ENCODE measurements around the gene EXOSC2. TPM values are rescaled to one million over a fixed set of nuclear protein-coding genes. Genes with fewer than 3 reads are reported as not detected.

Gene EXOSC2
- total RNA-seq, 3 donors from 2014 or later (not counting 1 experiment from before 2014, with no cell fraction given), result 40.7 to 49.0 (median 47.1) TPM

DNA sequence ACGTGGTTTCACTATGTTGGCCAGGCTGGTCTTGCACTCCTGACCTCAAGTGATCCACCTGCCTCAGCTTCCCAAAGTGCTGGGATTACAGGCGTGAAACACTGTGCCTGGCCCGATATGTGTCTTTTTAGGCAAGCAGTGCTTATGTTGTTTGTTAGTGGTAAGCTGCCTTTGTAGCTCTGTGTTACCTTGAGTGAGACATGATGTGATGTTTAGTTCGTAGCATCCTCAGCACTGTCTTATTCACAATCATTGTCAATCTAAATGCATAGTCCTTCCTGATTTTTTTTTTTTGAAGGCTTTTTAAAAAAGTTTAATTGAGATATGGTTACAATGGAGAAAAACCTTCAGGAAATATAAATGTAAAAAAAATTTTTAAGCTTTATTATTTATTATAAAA, 45.5 kb downstream of the EXOSC2 start:
- DNase-seq, result no peak
- intact Hi-C loops (cut with micrococcal nuclease), result no loop called here
- peaks cover 6 to 10% of the 10 kb centered on the region in 2 donors for H3K4me1 Mint-ChIP-seq
- no peaks in the 10 kb centered on the region for H3K9me3 Mint-ChIP-seq
- no peak overlapping the region for H3K27ac ChIP-seq (ENCODE audit: low read length)
- H3K4me3 Mint-ChIP-seq, result no peak overlapping the region
- H3K4me3 ChIP-seq (ENCODE audit: low read length), result no peak overlapping the region
- TF ChIP-seq, protein P1, sequence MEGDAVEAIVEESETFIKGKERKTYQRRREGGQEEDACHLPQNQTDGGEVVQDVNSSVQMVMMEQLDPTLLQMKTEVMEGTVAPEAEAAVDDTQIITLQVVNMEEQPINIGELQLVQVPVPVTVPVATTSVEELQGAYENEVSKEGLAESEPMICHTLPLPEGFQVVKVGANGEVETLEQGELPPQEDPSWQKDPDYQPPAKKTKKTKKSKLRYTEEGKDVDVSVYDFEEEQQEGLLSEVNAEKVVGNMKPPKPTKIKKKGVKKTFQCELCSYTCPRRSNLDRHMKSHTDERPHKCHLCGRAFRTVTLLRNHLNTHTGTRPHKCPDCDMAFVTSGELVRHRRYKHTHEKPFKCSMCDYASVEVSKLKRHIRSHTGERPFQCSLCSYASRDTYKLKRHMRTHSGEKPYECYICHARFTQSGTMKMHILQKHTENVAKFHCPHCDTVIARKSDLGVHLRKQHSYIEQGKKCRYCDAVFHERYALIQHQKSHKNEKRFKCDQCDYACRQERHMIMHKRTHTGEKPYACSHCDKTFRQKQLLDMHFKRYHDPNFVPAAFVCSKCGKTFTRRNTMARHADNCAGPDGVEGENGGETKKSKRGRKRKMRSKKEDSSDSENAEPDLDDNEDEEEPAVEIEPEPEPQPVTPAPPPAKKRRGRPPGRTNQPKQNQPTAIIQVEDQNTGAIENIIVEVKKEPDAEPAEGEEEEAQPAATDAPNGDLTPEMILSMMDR (IDR thresholded peaks at IDR 0.05), result no peak
- no peak overlapping the region for H3K27ac Mint-ChIP-seq
- no peaks in the 10 kb centered on the region for H3K27me3 ChIP-seq (ENCODE audit: control insufficient read depth, insufficient read depth, low read length)
- no peaks in the 10 kb centered on the region for H3K36me3 ChIP-seq (ENCODE audit: control insufficient read depth, insufficient read depth, low read length)
- no peaks in the 10 kb centered on the region for H3K36me3 Mint-ChIP-seq
- H3K9me3 ChIP-seq (ENCODE audit: control insufficient read depth, insufficient read depth, low read length), result no peaks in the 10 kb centered on the region
- no peaks in the 10 kb centered on the region for H3K27me3 Mint-ChIP-seq (ENCODE audit: low read depth in 2 of 2)
- H3K4me1 ChIP-seq (ENCODE audit: control insufficient read depth, insufficient read depth, low read length), result no peaks in the 10 kb centered on the region
- 87% methylated on average over 3 of the region's 4 CpGs for WGBS (ENCODE audit: insufficient coverage)
- ATAC-seq, result no peak

DNA sequence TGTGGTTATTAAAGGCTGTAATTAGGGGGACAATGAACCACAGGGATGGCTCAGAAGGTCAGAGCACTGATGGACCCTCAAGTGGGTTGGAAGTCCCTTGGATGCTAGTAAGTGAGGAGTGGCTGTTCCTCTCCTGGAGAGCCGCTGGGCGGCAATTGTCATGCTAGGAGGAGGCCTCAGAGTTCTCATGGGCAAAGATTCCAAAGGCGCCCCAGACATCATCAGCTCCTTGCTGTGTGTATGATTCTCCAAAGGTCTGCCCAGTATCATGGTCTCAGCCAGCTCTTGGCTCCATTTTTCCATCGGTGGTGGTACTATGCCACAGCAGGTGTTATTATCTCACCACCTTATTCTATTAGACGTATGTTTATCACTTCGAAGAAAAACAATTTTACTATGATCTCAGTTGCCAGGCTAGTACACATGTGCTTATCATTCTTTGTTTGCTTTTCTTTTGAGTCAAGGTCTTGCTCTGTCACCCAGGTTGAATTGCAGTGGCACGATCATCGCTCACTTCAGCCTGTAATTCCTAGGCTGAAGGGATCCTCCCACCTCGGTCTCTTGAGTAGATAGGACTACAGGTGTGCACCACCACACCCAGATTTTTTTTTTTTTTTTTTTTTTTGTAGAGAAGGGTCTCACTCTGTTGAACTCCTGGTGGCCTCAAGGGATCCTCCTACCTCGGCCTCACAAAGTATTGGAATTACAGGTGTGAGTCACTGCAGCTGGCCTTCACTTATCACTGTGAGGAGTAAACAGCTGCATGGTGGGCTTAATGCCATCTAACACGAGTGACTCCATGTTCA, 46.8 kb downstream of the EXOSC2 start:
- Mint-ChIP-seq H3K27ac (no peak overlapping the region), H3K9me3 (no peaks in the 10 kb centered on the region), H3K4me3 (no peak overlapping the region), H3K36me3 (no peaks in the 10 kb centered on the region), H3K4me1 (peaks cover 7 to 12% of the 10 kb centered on the region in 2 donors), H3K27me3 (ENCODE audit: low read depth in 2 of 2) (no peaks in the 10 kb centered on the region)
- Histone ChIP-seq H3K36me3 (ENCODE audit: control insufficient read depth, insufficient read depth, low read length) (no peaks in the 10 kb centered on the region), H3K27me3 (ENCODE audit: control insufficient read depth, insufficient read depth, low read length) (no peaks in the 10 kb centered on the region), H3K27ac (ENCODE audit: low read length) (no peak overlapping the region), H3K9me3 (ENCODE audit: control insufficient read depth, insufficient read depth, low read length) (no peaks in the 10 kb centered on the region), H3K4me3 (ENCODE audit: low read length) (no peak overlapping the region), H3K4me1 (ENCODE audit: control insufficient read depth, insufficient read depth, low read length) (no peaks in the 10 kb centered on the region)
- intact Hi-C loops (cut with micrococcal nuclease), result no loop called here
- 96% methylated on average over 10 of the region's 11 CpGs for WGBS (ENCODE audit: insufficient coverage)
- TF ChIP-seq, protein P1 (IDR thresholded peaks at IDR 0.05), result no peak
- ATAC-seq (no peak), DNase-seq (no peak)

DNA sequence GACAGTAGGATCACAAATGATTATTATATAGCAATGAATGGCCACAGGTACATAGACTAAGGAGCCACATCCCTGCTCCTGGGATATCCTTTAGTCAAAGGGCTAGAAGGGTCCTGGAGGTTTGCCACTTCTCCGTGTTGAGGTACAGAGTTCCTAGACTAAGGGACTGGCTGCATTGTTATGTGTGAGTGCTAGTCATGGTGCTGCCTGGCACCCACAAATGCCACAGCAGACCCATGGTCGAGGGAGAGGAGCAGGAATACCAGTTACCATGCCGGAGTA, 47.4 kb downstream of the EXOSC2 start:
- 96% methylated on average over 3 of the region's 3 CpGs for WGBS (ENCODE audit: insufficient coverage)
- Histone ChIP-seq H3K4me3 (ENCODE audit: low read length) (no peak overlapping the region), H3K27me3 (ENCODE audit: control insufficient read depth, insufficient read depth, low read length) (no peaks in the 10 kb centered on the region), H3K9me3 (ENCODE audit: control insufficient read depth, insufficient read depth, low read length) (no peaks in the 10 kb centered on the region), H3K4me1 (ENCODE audit: control insufficient read depth, insufficient read depth, low read length) (no peaks in the 10 kb centered on the region), H3K27ac (ENCODE audit: low read length) (no peak overlapping the region), H3K36me3 (ENCODE audit: control insufficient read depth, insufficient read depth, low read length) (no peaks in the 10 kb centered on the region)
- ATAC-seq (no peak), DNase-seq (no peak)
- Mint-ChIP-seq H3K4me1 (peaks cover 8 to 16% of the 10 kb centered on the region in 2 donors), H3K9me3 (no peaks in the 10 kb centered on the region), H3K27me3 (ENCODE audit: low read depth in 2 of 2) (no peaks in the 10 kb centered on the region), H3K27ac (no peak overlapping the region), H3K4me3 (no peak overlapping the region), H3K36me3 (no peaks in the 10 kb centered on the region)
- intact Hi-C loops (cut with micrococcal nuclease), result no loop called here
- TF ChIP-seq, protein P1 (IDR thresholded peaks at IDR 0.05), result no peak
